Mammary epithelial cell (primary cell): ENCODE measurements around the gene AUTS2.

Experiments used
- CTCF ChIP-seq, 2 donors: IDR thresholded peaks in 1 of 2; conservative IDR thresholded peaks in 1 of 2; 2 replicates each; pipeline ENCODE4 v1.5.1; 2011 to 2012; ENCODE audit warnings: inconsistent platforms in 2 of 2, low read length in 2 of 2, mild to moderate bottlenecking in 2 of 2, control low read depth in 1 of 2, low read depth in 1 of 2; ENCODE audit not compliant: insufficient read depth in 1 of 2; ENCODE audit errors: extremely low read depth in 1 of 2
- EZH2 ChIP-seq: IDR thresholded peaks from 2 replicates; pipeline ENCODE4 v1.6.1; 2012; ENCODE audit warnings: low read length, inconsistent platforms, borderline replicate concordance

- TF ChIP-seq EZH2 (no peak), CTCF (conservative IDR thresholded peaks at IDR 0.05 in 1 of 2, IDR thresholded peaks at IDR 0.05 in 1 of 2; ENCODE audit: extremely low read depth in 1 of 2, insufficient read depth in 1 of 2, low read depth in 1 of 2, low read length in 2 of 2) (no peak)
These were observed 810.6 kb downstream of the AUTS2 start for GRCh38 chr7:70408891-70409290.
